HG02970 (cell line): ENCODE measurements around the gene SAMD14.

Experiments
- ATAC-seq: cut with Tn5 transposase; IDR thresholded peaks from one replicate; pipeline ENCODE4 v1.9.1; 2021; ENCODE audit warnings: mild to moderate bottlenecking, moderate library complexity, moderate number of reproducible peaks; ENCODE audit not compliant: unreplicated experiment, low FRiP score

SAMD14 gene

DNA sequence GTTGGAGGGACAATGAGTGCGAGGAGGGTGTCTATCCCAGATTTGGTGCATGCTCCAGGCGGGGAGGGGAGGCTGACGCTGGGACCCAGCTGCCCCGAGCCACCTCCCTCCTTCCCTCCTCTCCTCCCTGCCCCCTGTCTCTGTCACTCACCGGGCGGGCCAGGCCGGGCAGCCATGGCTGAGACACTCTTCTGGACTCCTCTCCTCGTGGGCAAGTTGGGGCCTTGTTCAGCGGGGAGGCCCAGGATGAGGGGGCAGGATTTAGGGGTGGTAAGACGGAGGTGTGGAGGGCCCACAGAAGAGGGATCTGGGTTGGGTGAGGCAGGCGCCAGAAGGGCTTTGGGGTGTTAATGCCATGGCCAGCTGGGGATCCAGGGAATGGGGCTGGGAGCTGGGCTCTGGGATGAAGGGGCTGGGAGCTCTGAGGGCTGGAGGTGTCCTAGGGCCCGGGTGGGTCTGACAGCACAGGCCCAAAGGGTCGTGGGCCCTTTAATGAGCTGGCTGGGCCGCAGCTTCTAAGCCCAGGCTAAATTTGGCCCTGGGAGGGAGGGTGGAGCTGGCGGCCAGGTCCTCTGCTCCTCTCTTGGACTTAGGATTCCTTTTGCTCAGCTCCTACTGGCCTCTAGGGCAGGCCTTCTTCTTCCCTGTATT lies 36.0 kb upstream of the SAMD14 start, which contains the start of gene SGCA:
Gene SGCA (plus strand): TSS at position 139 of the 651 bp plus-strand sequence. CDS start 36 bp downstream, at position 175.
- ATAC-seq = no peak

DNA sequence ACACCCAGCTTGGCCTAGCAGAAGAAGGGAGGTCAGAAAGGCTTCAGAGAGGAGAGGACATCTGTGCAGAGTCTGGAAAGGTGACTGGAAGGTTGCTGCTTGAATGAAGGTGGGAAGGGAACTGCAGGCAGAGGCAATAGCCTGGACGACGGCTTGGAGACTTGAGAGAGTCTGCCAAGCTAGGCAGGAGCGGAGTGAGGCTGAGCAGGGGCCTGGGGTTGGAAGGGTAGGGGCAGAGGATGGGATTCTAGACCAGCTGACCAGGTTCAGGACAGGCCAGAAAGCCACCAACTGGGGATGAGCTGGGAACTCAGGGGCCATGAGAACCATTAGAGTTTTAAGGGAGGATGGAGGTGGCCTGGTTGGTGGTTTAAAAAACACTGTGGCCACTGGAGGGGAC lies 35.5 kb upstream of the SAMD14 start:
- ATAC-seq = no peak

DNA sequence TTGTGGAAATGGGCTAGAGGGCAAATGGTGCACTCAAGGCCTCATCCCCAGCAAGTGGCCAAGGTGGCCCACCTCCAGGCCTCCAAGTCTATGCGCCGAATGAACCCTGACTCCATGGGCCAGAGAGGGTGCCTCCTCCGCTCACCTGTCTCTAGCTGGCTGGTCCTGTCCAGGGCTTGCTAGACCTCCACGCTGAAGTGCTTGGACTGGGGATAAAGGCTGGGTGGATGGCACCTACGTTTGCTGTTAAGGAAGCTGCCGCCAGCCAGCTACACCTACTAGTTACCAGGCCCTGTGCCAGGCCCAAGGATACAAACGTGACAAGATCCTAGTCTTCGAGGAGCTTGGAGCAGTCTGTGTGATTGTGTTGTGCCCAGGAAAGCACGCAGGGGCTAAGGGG lies 35.1 kb upstream of the SAMD14 start:
- no peak for ATAC-seq

GRCh38 chr17:50164697-50164988 lies 34.7 kb upstream of the SAMD14 start:
- no peak for ATAC-seq

GRCh38 chr17:50163843-50164696 lies 34.1 kb upstream of the SAMD14 start:
- ATAC-seq = no peak

GRCh38 chr17:50162466-50163254 lies 32.7 kb upstream of the SAMD14 start:
- ATAC-seq = no peak

DNA sequence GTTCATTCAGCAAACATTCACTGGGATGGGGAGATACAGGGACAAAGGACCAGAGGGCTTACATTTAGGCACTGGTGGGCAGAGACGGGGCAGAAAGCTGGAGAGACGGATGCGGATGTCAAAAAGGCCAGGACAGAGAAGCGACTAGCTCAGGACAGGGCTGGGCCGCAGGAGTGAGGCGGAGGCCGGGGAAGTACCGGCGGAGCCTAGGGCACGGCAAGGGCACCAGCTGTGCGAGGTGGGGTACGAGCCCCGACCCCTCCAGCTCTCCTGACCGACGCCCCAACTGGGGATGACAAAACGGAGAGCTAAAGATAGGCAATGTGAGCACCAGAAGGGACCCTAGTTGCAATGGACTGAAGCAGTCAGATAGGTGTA lies 31.9 kb upstream of the SAMD14 start:
- ATAC-seq = no peak

DNA sequence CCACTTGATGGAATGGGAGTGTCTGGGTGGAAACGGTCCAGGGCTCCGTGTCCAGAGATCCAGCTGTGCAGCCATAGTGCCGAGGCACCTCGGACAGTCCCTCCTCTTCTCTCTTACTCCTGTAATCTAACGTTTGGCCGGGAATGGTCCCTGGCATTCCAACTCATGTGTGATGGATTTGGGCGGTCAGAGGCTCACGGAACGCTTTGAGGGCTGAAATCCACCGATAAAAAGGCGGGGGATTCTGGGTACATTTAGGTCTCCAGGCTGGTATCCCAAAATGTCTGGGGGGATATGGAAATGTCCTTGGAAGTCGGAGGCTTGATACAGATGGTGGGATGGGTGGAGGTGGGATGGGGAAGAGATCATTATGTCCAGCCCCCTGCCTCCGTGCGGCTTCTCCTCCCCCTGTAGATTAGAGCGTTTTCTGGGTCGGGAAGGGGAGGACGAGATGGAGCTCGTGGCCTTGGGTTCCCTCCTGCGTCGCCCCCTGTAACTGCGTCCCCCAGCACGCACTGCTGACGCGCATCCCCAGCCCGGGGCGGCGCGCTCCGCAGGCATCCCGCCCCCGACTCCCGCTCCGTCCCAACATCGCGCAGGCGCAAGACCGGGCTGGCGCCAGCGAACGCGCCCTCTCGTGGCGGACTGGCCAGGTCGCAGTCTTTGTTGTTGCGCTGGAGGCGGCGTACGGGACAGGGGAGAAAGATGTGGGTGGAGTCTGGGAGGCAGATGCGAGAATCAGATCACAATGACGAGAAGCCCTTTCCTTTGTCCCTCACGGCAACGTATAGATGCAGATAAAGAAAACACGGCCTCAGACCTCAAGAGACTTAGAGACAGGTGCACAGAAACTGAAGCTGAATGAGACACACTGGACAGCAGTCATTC lies 31.3 kb upstream of the SAMD14 start:
- peak; percentile 79 for ATAC-seq

- no peak for ATAC-seq
Observed at GRCh38 chr17:50157891-50158290, 27.9 kb upstream of the SAMD14 start.

- ATAC-seq = no peak
Observed at GRCh38 chr17:50155115-50155819, 25.3 kb upstream of the SAMD14 start.

- no peak for ATAC-seq
Observed at GRCh38 chr17:50154604-50155003, 24.6 kb upstream of the SAMD14 start.

GRCh38 chr17:50153650-50154575 lies 24.0 kb upstream of the SAMD14 start:
- ATAC-seq = no peak

DNA sequence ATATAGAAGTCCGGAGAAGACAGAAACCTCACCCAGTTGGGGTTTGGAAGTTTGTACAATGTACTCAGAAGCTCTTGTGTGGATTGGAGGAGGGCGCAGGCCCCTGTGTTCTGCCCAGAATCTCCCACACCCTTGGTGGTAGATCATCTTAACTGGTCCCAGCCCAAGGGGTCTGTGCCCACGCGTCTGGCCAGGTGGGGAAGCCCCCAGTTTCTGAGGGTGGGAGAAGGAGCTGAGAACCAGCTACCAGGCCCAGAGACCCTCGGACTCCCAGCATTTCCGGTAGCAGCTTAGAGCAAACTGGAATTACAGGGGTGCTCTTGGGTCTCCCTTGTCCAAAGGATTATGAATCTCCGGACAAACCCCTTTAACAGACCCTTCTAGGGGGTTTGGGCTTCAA lies 22.8 kb upstream of the SAMD14 start:
- no peak for ATAC-seq

DNA sequence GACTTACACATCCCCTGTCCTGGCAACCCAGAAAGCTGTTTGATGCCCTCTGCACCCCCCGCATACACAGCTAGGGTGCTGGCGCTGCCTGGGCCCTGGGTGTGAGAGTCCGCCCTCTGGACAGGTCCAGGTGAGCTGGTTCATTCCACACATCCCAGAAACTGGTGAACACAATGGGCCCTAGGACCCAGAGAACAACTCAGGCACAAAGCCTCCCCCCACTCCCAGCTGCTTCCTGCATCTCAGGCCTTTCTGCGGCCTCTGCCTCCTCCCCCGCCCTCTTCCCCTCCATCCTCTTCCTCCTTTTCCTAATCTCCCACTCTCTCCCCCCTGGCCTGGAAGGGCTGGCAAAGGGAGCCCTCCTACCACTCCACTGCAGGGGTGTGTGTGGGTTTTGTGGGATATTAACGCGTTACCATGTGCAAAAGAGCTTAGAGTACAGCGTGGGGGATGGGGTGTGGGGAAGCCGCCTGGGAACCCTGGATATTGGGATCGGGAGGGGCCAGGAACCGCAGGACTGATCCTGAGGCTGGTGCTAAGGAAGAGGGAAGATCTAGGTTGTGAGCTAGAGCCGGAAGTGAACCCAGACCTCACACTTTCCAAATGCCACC lies 22.1 kb upstream of the SAMD14 start:
- ATAC-seq = no peak

GRCh38 chr17:50151041-50151936 lies 21.3 kb upstream of the SAMD14 start:
- ATAC-seq = peak; percentile 35

DNA sequence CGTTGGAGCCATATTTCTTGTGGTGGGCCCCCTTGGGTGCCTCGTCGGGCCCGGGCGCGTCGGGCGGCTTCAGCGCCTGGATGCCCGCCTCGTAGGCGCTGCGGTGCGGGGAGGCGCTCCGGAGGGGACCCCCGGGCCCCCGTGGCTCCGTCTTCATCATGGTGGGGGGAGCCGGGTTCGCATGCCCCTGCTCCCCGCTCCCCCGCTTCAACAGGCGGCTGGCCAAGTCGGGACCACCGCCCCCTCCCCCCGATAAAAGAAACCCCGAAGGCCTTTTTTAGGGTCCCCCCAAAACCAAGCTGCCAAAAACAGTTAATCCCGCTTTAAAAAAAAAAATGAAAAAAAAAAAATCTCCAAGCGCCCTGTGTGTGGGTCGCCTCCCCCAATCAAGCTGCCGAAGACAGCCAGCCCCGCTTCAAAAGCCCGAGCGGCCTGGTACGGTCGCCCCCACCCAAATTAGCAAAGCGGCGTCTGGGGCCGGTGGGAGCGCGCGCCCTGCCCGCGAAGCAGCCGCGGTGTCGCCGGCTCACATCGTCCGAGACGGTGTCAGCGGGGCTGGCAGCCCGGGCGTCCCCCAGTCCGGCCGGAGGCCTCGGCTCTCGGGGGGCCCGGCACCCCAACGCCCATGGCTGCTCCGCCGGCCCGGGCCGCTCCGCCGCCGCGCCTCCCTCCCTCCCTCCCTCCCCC lies 20.5 kb upstream of the SAMD14 start, which contains the start of gene PPP1R9B:
Gene PPP1R9B (minus strand): TSS at position 324 of the 687 bp plus-strand sequence. CDS start 164 bp downstream, at position 160.
- ATAC-seq = no peak
